SKM-1 (cell line): ENCODE measurements around the gene LRRC51.
"Not testable (repeated sequence)": the region's sequence is repeated elsewhere in the genome, so short reads cannot be mapped to it uniquely, and the experiment has no call there.

Experiments used
- DNase-seq: peaks from one replicate; lab custom pipeline; 2025; ENCODE audit not compliant: unreplicated experiment; lab: John Stamatoyannopoulos, UW

Gene LRRC51

DNA sequence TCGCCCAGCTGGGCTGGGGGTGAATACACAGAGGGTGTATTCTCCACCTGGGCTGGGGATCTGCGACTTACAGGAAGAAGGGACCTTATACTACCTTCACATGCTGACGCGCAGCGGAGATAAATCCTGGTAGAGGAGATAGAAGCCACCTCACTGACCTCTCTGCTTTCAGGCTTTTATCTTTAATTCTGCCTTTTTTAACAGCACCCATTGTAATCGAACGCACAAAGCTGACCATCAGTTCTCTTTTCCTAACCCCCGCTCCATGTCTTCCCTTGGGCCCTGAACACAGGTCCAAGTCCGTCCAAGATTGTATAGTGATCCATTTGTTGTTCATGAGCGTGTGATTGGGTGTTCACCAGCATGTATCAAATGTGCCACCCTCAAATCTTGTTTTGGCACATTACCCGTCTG is 23.1 kb downstream of the LRRC51 start:
- DNase-seq = no peak

GRCh38 chr11:72105888-72106287 is 25.2 kb downstream of the LRRC51 start, which contains the start of gene TOMT:
TSS of gene TOMT (plus strand) at chr11:72105924. CDS start at chr11:72105952, 28 bp downstream.
- DNase-seq = no peak

- DNase-seq = no peak
Observed at GRCh38 chr11:72111300-72112142, 30.9 kb downstream of the LRRC51 start.

DNA sequence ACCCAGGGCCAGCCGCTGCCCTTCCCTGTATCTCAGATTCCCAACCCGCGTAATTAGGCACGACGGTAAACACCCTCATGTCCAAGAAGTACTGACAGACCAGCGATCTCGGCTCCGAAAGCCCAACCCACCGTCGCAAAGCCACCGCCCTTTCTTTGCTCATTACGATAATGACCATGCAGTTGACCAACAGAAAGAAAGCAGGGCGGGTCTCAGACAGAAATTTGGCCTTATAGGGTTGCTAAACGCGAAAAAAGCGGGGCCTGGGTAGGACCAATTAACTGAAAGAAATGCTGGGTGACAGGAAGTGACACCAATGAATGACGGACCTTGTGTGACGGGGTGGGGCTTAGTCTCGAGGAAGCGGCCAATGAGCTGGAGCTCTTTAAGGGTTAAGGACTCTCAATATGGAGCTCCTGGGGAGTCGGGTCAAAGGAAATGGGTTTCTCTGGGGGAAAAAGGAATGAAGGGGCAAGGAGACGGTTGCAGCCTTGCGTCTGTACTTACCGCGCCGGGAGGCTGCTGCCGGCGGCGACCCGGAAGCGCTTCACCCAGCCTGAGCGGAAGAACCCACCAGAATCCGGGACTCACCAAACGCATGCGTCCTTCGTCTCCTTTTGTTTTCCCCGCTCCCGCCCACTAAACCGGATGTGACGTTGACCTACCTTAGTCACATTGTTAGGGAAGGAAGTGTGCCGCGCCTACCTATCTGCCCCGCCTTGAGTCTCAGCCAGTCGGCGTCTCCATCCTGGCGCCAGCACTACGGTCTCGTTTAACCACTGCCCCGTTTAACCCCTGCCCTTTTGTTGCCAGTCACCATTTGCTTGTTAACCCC is 31.7 kb downstream of the LRRC51 start, which contains the start of gene ANAPC15:
TSS of gene ANAPC15 (minus strand) at position 553 of the 835 bp plus-strand sequence. CDS start 1,419 bp downstream, outside the sequence.
- DNase-seq = peak; percentile 97

GRCh38 chr11:72112978-72113808 is 32.5 kb downstream of the LRRC51 start:
- no peak for DNase-seq

DNA sequence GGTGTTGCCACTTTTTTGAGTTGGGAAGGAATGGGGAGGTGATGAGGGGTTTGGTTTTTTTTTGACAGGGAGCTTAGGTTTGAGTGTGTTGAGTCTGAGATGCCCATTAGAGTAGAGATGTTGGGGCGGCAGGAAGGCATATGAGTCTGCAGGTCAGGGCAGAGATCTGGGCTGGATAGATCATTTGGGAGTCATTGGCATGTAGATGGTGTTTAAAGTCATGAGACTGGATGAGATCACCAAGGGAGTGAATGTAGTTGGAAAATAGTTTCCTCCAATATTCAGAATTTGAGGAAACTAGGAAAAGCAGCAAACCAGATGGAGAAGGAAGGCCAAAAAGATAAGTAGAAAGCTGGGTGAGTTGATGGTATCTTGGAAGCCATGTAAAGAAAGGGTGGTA is 33.9 kb downstream of the LRRC51 start:
- DNase-seq = no peak

DNA sequence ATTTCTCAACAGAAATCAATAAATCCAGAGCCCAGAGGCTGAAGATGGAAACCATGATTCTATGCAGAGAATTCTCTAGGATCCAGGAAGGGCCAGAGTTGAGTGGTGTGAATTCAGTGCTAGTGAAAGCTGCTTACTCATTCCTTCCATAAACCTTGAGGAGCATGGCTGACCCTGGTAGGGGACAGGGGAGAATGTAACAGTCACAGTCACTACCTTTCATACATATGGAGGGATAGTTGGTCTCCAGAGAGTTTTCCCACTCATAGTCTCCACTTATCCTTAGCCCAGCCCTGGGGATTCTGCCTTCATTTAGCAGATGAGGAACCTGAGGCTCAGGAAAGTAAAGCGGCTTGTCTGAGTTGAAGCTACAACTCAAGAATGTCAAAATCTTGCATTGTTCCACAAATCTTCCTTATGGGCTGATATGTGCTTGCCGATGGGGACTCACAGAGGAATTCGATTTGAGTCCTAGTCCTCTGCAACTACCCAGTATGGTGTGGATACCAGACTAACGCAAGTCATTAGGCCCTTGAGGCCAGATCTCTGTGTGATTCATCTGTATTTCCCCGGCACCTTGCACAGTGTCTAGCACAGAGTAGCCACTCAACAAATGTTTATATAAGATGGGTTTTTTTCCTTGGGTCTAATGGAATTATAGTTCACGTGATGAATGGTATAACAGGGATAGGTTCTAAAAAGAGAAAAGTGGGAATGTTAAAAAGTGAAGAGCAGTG is 35.5 kb downstream of the LRRC51 start:
- no peak for DNase-seq

- peak; percentile 43 for DNase-seq
Observed at GRCh38 chr11:72119198-72119597, 38.5 kb downstream of the LRRC51 start.

DNA sequence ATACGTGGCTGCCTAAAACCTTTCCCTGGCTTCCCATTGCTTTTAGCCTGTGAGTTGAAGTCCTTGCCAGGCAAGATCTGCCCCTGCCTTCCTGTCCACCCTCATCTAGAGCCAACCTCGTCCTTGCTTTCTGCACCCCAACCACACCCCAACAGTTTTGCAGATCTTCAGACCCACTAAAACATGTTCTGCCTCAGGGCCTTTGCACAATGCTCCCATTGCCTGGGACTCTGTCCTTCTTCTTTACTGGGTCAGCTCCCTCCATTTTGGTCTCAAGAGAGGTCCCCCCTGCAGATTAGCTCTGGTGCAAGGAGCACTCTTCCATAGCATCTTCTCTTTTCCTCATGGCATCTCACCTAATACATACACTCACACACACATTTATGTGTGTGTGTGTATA is 40.3 kb downstream of the LRRC51 start:
- DNase-seq = no peak

- DNase-seq = no peak
Observed at GRCh38 chr11:72122607-72123006, 42.0 kb downstream of the LRRC51 start.

GRCh38 chr11:72123117-72123653 is 42.5 kb downstream of the LRRC51 start:
- no peak for DNase-seq

- DNase-seq = no peak
Observed at GRCh38 chr11:72124046-72124445, 43.4 kb downstream of the LRRC51 start.

DNA sequence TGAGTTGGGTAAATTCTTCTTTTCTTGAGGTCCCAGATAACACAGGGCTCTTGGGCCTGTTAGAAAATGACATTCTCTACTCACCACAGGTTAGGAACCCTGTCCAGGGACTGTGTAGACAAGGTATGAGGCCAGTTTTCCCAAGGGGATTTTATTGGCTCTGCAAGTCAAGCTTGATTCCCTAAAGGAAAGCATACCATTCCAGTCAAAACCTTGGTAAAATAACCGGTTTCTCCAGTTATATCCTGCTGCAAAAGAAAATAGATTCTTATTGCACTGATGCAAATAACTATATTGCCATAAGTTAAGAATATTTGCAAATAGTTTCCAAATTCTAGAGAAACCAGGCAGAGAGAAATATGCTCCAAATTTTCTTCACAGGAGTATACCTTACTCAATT is 45.3 kb downstream of the LRRC51 start:
- no peak for DNase-seq

DNA sequence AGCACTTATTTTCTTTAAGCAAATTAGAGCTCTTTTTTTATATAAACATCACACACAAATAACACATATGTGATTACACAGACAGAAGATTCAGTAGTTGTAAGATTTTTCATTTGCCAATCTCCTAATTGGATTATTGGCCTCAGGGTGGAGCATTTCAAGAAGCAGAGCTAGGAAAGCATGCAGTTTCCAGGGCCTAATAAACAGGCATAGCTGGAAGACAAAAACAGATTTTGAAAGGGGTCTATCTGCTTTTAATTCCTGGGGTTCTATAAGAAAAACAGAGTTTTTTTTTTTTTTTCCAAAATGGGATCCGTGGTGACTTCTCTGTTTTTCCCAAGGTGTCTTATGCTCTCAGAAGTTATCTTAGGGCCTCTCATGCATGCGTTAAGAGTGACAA is 47.3 kb downstream of the LRRC51 start:
- DNase-seq = no peak

DNA sequence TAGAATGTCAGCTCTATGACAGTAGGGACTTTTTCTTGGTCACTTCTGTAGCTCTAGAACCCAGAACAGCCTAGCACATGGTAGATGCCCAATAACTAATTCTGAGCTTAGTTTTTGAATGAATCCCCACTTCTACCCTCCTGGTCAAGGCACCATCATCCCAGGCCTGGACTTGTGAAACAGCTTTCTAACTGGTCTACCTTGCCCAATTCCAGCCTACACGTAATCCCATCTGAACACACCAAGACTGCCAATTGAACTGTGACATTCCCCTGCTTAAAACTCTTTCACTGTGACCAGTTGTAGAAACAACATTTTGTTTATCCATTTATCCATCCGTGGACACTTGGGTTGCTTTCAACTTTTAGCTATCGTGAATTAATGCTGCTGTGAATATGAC is 48.7 kb downstream of the LRRC51 start:
- DNase-seq = no peak

DNA sequence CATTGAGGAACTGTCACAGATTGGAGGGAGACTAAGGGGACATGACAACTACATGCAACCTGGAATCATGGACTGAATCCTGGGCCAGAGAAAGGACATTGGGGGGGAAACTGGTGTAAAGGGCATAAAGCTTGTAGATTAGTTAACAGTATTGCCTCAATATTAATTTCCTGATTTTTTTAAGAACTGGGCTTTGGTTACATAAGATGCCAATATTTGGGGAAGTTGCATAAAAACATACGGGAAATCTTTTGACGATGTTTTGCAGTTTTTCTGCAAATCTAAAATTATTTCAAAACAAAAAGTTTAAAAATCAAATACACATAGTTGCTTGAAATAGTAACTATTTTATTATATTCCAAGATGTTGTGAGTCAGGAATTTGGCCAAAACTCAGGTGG is 52.0 kb downstream of the LRRC51 start:
- peak; percentile 10 for DNase-seq

- not testable (repeated sequence) for DNase-seq
Observed at GRCh38 chr11:72135473-72135872, 54.8 kb downstream of the LRRC51 start, which contains the start of gene FOLR3. TSS of gene FOLR3 (plus strand) at chr11:72135725. CDS start at chr11:72135953, 228 bp downstream.

GRCh38 chr11:72135891-72136683 is 55.4 kb downstream of the LRRC51 start:
- DNase-seq = no peak

- no peak for DNase-seq
Observed at GRCh38 chr11:72136684-72137262, 56.1 kb downstream of the LRRC51 start.
